GM20431 (cell line): ENCODE measurements around the gene CDK13.

Experiments used
- in situ Hi-C: fragments of 300-500 bp; cut with MseI, MboI; formaldehyde crosslinking; loops from one replicate; pipeline ENCODE4 v1.15.0; 2020; ENCODE audit warnings: low sequenced_read_pairs; ENCODE audit not compliant: unreplicated experiment

CDK13 gene

DNA sequence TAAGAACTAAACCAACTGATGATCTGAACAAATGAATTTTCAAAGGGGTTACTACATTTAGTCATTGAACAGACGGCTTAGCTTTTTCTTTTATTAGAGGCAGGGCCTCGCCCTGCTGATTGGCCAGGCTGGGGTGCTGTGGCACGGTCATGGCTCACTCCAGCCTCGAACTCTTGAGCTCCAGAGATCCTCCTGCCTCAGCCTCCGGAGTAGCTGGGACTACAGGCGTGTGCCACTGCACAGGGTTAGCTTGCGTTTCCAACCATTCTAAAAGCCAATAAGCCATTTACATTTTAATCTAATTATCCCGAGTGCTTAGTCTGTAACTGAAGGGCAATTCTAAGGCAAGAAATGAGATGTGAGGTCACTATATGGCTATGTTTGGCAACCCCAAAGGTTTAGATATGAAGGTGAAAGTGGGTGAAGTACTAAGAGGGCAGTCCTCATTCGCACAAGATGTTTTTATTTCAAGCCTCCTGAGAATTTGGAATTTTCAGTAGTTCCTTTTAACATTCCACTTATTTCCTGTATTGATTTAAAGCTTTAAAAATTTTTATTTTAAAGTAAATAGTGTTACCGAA is 1.6 kb upstream of the CDK13 start:
- in situ Hi-C loops: no loop called here

DNA sequence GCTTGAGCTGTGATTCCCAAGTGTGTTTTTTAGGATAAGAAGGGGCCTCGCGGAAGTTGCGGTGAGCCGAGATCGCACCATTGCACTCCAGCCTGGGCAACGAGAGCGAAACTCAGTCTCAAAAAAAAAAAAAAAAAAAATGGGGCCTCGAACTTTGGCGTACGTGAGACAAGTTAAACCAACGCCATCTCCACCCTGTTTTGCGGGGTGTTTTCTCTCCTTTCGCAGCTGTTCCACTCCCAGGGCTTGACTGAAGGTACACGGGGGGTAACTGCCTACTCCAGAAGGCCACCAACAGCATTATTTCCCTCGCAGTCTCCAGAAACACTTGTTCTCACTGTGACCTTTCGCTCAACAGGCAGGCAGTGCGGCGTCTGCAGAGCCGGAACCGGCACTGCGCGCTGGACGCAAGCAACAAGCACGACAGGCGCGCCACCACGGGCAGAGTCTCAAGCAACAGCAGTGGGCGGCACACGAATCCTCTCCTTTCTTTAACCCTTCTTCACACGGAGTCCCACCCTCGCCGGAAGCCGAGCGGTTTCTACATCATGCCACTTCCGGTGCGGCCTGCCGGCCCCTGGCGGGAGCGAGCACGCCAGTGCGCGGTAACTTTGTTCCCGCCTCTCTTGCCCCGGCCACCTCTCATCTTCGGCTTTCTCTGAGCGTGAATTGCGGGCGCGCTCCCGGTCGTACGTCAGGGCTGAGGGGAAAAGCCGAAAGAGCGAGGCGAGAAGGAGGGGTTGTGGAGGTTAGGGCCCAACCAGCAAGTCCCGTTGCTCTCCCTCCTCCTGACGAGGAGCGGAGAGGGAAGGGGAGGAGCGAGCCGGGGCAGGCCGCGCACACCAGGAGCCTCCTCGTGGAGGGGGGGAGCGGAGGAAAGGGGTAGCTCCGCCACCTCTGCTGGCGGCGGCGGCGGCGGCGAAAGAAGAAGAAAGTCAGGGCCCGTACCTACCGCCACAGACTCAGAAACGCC is 814 bp upstream of the CDK13 start:
- in situ Hi-C loops: no loop called here

DNA sequence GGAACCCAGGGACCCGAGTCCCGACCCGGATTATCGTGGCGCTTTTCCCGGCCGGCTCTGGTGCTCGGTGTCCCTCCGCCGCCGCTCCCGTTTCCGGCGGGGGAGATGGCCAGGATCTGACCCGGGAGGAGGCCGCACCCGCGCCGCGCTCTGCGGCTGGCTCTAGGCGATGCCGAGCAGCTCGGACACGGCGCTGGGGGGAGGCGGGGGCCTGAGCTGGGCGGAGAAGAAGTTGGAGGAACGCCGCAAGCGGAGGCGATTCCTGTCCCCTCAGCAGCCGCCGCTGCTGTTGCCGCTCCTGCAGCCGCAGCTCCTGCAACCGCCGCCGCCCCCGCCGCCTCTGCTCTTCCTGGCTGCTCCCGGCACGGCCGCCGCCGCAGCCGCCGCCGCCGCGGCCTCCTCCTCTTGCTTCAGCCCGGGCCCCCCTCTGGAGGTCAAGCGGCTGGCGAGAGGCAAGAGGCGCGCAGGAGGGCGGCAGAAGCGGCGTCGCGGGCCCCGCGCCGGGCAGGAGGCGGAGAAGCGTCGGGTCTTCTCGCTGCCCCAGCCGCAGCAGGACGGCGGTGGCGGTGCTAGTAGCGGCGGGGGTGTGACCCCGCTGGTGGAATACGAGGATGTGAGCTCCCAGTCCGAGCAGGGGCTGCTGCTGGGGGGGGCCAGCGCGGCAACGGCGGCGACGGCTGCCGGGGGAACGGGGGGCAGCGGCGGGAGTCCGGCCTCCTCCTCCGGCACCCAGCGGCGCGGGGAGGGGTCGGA is 593 bp downstream of the CDK13 start:
- in situ Hi-C loops: no loop called here

DNA sequence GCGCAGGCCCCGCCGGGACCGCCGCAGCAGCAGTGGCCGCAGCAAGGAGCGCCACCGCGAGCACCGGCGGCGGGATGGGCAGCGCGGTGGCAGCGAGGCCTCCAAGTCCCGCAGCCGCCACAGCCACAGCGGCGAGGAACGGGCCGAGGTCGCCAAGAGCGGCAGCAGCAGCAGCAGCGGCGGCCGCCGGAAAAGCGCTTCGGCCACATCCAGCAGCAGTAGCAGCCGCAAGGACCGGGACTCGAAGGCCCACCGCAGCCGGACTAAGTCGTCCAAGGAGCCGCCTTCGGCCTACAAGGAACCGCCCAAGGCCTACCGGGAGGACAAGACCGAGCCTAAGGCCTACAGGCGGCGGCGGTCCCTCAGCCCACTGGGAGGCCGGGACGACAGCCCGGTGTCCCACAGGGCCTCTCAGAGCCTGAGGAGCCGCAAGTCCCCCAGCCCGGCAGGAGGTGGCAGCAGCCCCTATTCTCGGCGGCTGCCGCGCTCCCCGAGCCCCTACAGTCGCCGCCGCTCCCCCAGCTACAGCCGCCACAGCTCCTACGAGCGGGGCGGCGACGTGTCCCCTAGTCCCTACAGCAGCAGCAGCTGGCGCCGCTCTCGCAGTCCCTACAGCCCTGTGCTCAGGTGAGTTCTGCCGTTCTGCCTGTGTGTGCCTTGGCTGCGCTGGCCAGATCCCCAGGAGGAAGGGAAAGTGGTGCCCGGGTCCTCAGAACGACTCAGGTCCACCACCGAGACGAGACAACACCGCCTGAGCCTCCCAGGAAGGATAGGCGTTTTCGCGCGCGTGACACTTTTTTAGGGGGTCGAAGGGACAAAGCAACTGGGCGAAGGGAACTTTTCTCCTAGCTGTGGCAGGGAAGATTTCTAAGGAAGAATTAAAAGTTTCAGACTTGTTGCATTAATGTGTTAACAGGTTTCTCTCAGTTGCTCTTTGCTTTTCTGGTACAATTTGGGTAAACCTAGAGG is 1.5 kb downstream of the CDK13 start:
- in situ Hi-C loops: no loop called here

DNA sequence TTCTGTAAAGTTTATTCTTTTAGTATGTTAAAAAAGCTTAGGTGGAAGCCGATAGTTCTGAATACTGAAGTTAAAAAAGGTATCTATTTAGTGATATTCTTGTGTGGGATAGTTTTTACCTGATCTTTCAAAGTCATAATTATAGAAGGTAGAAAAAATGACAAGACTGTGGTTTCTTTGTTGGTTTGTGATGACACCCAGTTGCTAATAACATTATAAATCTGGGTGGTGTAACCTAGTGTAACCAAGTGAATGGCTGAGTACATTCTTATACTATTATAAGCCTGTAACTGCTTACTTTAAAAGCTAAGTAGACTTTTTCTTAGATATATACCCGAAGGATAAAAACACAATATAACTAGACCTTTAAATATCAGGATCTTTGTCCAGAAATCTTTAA is 2.3 kb downstream of the CDK13 start:
- in situ Hi-C loops: no loop called here

DNA sequence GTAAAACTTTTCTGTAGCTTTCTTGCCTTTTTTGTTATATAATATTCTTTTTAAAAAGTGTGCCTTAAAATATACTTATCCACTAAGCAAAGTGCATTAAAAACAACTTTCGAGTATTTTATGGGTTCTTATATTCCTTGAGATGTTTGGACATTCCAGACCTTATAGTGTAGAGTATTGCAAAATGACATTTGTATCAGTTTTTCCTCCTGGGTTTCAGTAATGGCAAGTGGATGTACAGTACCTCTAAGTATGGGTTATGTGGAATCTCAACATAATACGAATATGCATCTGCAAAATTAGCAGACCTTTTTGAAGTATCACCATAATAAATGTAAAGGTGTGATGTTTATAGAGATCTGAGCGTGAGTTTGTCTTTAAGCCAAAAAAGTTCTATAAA is 2.7 kb downstream of the CDK13 start:
- in situ Hi-C loops: no loop called here

DNA sequence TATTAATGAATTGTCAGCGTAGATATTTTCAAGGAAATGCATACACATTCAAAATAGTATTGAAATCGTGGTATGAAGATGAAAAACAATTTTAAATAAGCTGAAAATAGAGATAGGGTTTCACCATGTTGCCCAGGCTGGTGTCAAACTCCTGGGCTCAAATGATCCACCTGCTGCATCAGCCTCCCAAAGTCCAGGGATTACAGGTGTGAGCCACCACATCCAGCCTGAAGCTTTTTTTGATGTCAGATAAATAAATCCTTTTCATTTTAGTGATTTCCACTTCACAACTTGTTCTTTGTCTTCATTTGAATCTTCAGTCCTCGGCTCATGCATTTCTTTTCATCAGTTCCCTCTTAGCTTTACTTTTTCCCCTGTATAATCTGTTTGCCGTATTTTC is 4.6 kb downstream of the CDK13 start:
- in situ Hi-C loops: no loop called here

DNA sequence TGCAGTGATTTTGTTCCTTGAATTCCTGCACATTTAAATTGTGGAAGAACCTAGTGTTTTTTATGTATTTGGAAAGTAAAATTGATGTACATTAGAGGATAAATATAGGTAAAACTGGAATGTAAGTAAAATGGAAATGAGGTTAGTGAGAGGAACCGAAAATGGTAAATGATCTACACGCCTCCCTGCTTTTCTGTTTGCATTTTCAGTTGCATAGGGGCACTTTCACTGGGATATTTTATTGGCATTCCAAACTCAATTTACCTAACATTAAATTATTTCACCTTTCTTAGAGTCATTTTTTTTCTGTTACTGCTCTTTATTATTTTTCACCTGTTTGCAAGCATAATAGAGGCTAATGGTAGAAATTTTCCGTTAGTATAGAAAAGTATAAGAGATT is 8.0 kb downstream of the CDK13 start:
- in situ Hi-C loops: no loop called here

DNA sequence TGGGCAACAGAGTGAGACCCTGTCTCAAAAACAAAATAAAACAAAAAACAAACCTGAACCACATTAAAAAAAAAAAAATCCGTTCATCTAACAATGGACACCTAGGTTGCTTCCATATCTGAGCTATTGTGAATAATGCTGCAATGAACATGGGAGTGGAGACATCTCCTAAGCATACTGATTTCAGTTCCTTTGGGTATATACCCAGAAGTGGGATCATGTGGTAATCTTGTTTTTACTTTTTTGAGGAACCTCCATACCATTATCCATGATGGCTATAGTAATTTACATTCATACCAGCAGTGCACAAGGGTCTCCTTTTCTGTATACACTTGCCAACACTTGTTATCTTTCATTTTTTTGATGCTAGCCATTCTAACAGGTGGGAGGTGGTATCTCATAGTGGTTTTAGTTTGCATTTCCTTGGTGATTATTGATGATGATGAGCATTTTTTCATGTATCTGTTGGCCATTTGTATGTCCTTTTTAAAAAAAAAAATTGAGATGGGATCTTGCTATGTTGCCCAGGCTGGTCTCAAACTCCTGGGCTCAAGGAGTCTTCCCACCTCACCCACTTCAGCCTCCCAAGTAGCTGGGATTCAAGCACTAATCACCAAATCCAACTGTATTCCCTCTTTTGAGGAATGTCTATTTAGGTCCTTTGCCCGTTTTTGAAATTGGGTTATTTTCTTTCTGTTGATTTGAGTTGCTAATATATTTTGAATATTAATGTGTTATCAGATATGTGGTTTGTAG is 17.5 kb downstream of the CDK13 start:
- in situ Hi-C loops: no loop called here

DNA sequence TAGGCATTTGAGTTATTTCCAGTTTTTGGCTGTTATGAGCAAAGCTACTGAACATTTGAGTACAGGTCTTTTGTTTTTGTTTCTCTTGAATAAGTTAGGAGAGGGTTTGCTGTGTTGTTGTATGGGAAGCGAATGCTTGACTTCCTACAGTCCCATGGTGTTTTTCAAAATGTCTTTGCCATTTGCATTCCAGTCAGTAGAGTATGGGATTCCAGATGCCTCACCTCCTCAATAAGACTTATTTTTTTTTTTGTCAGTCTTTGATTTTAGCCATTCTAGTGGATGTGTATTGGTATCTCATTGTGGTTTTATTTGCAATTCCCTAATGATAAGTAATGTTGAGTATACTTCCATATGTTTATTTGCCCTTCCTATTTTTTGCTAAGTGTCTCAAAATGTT is 19.4 kb downstream of the CDK13 start:
- in situ Hi-C loops: no loop called here

DNA sequence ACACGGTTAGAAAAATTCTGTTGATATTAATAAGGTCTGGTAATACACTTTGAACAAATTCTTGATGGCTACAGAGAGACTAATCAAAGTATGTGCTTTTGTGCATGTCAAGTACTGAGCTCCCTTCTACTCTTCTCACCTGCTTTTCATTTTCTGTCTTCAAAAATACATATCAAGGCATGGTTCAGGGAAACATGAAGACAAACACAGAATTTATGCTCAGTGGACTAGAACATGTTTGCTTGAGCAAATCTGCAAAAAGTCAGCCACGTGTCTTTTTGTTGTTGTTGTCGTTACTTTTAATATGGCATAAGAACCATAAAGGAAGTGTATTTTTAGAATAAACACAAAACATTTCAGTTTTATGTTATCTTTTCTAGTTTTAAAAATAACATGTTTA is 21.9 kb downstream of the CDK13 start:
- in situ Hi-C loops: no loop called here

DNA sequence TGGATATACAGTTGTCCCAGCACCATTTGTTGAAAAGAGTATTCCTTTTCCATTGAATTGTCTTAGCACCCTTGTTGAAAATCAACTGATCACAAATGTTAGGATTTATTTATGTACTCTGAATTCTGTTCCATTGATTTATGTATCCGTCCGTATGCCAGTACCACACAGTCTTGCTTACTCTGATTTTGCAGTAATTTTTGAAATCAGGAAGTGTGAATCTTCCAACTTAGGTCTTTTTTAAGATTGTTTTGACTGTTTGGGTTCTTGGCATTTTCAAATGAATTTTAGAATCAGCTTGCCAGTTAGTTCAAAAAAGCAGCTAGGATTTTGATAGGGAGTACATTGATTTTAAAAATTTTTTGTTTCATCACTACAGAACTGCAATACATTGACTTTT is 23.7 kb downstream of the CDK13 start:
- in situ Hi-C loops: no loop called here

DNA sequence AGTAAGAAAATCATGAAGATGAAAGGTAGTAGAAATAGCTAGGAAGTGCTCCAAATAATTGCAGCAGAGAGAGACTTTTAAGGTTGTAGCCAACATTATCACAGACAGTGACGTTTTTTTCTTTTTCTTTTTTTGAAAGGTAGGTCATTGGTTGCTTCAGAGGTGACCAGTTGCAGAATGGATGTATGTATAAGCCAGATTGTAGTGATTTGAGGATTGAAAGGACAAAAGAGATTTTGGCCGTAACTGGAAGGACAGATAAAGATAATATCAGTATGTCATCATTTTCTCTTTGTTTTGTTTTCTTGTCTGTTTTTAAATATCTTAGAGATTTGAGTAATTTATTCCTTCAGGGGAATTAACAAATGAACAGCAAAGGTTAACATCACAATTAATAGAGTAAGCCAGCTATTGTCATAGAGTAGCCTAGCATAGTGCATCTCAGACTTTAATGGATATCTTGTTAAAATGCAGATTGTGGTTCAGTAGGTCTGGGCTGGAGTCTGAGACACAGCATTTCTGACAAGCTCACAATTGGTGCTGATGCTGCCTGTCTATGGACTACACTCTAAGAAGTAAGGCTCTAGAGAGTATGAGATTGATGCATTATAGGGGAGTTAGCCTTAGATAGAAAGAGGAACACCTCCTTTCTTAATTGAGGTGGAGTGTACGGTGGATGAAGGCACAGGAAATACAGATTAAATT is 28.3 kb downstream of the CDK13 start:
- in situ Hi-C loops: no loop called here

DNA sequence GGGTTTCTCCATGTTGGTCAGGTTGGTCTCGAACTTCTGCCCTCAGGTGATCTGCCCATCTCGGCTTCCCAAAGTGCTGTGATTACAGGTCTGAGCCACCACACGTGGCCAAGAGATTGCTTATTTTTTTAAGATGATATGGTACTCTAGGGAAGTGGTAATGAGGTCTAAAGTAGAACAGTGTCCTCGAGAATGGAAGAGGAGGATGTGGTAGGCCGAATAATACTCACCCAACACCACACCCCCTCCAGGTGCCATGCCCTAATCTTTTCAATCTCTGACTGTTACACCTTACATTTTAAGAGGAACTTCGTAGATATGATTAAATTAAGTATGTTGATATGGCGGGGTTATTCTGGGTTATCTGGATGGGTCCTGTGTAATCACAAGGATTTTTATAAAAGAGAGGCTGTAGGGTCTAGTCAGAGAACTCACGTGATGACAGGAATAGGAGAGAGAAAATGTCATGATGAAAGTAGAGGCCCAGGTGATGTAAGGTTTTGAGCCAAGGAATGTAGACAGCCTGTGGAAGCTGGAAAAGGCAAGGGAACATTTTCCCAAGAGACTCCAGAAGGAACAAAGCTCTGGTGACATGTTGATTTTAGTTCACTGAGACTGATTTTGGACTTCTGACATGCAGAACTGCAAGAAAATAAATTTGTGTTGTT is 29.5 kb downstream of the CDK13 start:
- in situ Hi-C loops: no loop called here

DNA sequence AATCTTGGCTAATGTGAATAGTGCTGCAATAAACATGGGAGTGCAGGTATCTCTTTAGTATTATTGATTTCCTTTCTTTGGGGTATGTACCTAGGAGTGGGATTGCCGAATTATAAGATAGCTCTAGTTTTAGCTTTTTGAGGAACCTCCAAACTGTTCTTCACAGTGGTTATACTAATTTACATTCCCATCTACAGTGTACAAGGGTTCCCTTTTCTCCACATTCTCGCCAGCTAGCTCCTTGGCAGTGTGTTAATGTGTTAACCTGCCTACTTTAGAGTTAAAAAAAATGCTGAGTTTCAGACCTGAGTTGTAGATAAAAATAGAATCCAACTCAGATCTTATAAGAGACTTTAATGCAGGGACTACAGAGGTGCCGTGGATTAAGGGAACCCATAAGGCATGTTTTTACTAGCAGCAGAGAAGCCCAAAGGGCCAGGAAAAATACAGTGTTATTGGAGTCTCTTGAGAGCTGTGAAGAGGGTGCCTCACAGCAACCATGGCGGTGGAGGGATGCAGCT is 35.4 kb downstream of the CDK13 start:
- in situ Hi-C loops: no loop called here

DNA sequence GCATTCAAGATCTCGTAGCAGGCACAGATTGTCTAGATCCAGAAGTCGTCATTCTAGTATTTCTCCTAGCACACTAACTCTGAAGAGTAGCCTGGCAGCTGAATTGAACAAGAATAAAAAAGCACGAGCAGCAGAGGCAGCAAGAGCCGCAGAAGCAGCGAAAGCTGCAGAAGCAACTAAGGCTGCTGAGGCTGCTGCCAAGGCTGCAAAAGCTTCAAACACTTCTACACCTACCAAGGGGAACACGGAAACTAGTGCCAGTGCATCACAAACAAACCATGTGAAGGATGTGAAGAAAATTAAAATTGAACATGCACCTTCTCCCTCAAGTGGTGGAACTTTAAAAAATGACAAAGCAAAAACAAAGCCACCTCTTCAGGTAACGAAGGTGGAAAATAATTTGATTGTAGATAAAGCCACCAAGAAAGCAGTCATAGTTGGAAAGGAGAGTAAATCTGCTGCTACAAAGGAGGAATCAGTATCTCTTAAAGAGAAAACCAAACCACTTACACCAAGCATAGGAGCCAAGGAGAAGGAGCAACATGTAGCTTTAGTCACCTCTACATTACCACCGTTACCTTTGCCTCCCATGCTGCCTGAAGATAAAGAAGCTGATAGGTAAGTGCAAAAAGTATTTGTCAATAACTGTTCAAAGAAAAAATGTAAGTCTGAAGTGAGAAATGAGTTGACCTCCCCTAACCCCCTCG is 37.7 kb downstream of the CDK13 start:
- in situ Hi-C loops: no loop called here

DNA sequence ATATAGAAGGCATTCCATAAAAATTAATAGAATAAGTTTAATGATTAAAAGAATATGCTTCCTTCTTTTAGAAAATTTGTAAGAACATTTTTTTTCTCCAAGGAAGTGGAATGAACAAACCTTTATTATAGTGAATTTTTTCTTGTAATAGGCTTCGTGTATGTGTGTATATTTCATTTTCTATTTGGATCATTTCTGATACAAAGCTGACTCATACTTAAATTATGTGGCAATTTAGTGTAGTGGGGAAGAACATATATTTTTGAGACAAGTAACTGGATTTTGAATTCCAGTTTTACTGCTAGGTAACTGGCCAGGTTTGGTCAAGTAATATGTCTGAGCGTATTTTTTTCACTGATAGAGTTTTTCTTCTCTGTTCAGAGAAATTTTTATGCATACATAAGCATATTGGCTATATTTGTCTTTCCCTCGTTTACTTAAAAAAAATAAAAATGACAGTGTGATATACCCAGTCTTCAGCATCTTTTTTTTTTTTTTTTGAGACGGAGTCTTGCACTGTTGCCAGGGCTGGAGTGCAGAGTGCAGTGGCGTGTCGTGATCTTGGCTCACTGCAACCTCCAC is 50.8 kb downstream of the CDK13 start:
- in situ Hi-C loops: no loop called here
